Epithelial cell of alveolus of lung (primary cell): ENCODE measurements around the gene CD3E. TPM values are rescaled to one million over a fixed set of nuclear protein-coding genes. Genes with fewer than 3 reads are reported as not detected.

Experiments used
- total RNA-seq: library from RNA; depleted of rRNA; stranded (reverse); fragments of >200 nt; gene quantifications from 2 replicates; pipeline ENCODE4 v1.2.1, GENCODE V29; 2015

CD3E gene
- not detected in 2 replicates for total RNA-seq

GRCh38 chr11:118304568-118305248 is at the start of gene CD3E:
TSS of gene CD3E (plus strand) at chr11:118304730. CDS start at chr11:118304953, 223 bp downstream.

GRCh38 chr11:118263695-118264568 is 40.6 kb upstream of the CD3E start, which contains the start of gene MPZL2:
TSS of gene MPZL2 (minus strand) at chr11:118264297. CDS start at chr11:118264153, 144 bp downstream.

GRCh38 chr11:118342503-118343161 is 38.1 kb downstream of the CD3E start, which contains the start of gene CD3D:
TSS of gene CD3D (minus strand) at chr11:118342705. CDS start at chr11:118342607, 98 bp downstream.

GRCh38 chr11:118343981-118344515 is 39.5 kb downstream of the CD3E start, which contains the start of gene CD3G:
TSS of gene CD3G (plus strand) at chr11:118344344. CDS start at chr11:118344424, 80 bp downstream.

GRCh38 chr11:118359295-118359958 is 54.9 kb downstream of the CD3E start, which contains the start of gene UBE4A:
TSS of gene UBE4A (plus strand) at chr11:118359600. CDS start at chr11:118365081, 5,481 bp downstream.

Other genes with a start within 250 kb of the CD3E start
- not detected in 2 replicates for gene TMPRSS4, start 227.7 kb upstream of the CD3E start, total RNA-seq
- gene SMIM35, start 217.8 kb upstream of the CD3E start, total RNA-seq, result not detected in 2 replicates
- gene SCN4B, start 151.9 kb upstream of the CD3E start, total RNA-seq, result 0.39 and 0.56 TPM in 2 replicates
- gene SCN2B, start 128.1 kb upstream of the CD3E start, total RNA-seq, result under 0.01 and 0.48 TPM in 2 replicates
- not detected in 2 replicates for gene JAML, start 79.7 kb upstream of the CD3E start, total RNA-seq
- 0.08 and 1.9 TPM in 2 replicates for gene MPZL3, start 52.4 kb upstream of the CD3E start, total RNA-seq
- gene MPZL2, start 40.4 kb upstream of the CD3E start, total RNA-seq, result 0.24 and 0.65 TPM in 2 replicates
- gene CD3D, start 38.0 kb downstream of the CD3E start, total RNA-seq, result not detected in 2 replicates
- gene CD3G, start 39.6 kb downstream of the CD3E start, total RNA-seq, result not detected in 2 replicates
- 34.5 and 37.0 TPM in 2 replicates for gene UBE4A, start 54.9 kb downstream of the CD3E start, total RNA-seq
- gene ATP5MG, start 96.9 kb downstream of the CD3E start, total RNA-seq, result 49.4 and 54.7 TPM in 2 replicates
- gene KMT2A, start 131.8 kb downstream of the CD3E start, total RNA-seq, result 20.0 and 30.0 TPM in 2 replicates
- gene TTC36, start 222.7 kb downstream of the CD3E start, total RNA-seq, result 1.2 TPM in 1 of 2 replicates, not detected in the other
- 25.3 and 39.0 TPM in 2 replicates for gene TMEM25, start 226.5 kb downstream of the CD3E start, total RNA-seq